GM21423 (cell line): Measurements from ENCODE around the gene DOCK11.
"Not testable (repeated sequence)": the region's sequence is repeated elsewhere in the genome, so short reads cannot be mapped to it uniquely, and the experiment has no call there.

Source experiments
- ATAC-seq: cut with Tn5 transposase; IDR thresholded peaks from one replicate; pipeline ENCODE4 v1.9.1; 2021; ENCODE audit warnings: mild to moderate bottlenecking, moderate library complexity; ENCODE audit not compliant: unreplicated experiment

Gene DOCK11

DNA sequence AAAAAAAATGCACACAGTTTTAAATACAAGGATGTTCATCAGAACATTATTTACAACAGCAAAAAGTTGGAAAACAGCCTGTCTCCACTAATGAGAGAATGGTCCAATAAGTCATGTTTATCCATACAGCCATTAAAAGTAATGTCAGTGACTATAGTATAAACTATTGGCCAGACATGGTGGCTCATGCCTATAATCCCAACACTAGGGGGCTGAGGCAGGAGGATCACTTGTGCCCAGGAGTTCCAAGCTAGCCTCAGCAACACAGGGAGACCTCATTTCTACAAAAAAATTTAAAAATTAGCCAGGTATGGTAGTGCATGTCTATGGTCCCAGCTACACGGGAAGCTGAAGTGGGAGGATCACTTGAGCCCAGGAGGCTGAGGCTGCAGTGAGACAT lies 183.7 kb downstream of the DOCK11 start:
- ATAC-seq, result no peak

DNA sequence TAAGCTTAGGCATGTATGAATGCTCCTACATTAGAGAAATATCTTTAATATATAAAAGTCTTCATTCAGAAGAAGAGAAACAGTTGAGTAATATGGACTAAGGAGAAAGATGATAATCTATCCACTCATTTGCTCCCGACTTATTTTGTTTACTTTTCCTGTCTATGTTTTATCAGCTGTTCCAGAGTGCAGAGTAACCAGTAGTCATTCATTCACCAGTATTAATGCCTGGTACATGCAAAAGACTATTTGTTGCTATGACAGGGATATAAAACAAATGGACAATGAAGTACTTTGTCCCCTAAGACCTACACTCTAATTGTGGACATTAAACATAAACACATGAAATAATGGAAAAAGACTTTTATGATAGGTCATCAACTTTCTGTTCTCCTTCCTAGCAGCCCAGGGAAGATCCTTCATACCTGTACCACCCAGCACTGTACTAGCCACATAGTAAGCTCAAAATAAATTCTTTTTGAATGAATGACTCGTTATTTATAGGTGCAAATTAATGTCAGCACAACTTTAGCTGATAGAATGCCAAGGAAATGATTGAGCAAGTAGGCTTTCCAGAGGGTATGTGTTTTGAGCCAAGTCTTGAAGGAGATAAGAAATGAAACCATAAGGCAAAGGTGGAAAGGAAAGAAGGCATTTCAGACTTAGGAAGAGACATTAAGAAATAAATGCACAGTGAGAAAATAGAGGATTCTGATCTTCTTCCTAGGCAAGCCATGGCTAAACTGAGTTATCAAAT lies 186.8 kb downstream of the DOCK11 start:
- no peak for ATAC-seq

DNA sequence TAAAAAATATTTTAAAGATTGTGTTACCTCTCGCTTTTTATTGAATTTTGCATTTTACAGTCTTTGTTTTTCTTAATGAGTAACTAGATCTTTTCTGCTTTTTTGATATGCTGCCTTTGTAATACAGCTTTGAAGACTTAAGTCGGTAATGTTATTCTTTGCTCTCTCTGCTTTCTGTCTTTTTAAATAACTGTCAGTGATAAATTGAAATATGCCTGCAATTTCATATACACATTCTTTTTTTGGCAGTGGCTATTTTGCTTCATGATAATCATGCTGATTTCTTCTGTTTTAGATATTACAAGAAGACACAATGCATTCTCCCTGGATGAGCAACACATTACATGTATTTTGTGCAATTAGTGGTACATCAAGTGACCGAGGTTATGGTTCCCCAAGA lies 189.8 kb downstream of the DOCK11 start:
- ATAC-seq, result no peak

DNA sequence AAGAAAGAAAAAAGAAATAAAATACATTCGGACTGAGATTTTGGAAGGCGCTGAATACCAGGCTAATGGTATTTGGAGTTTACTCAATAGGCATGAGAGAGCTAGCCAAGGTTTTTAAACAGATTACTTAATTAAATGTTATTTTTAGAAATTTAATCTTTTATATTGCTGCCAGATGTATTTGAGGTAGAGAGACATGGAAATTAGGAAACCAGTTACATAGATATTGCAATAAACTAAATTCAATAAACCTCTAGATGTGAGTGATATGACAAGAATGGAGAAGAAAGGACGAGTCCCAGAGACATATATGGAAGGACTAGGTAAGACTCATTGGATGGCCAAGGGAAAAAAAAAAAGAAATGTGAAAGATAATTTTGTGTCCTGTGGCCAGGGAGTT lies 193.3 kb downstream of the DOCK11 start:
- ATAC-seq, result no peak

DNA sequence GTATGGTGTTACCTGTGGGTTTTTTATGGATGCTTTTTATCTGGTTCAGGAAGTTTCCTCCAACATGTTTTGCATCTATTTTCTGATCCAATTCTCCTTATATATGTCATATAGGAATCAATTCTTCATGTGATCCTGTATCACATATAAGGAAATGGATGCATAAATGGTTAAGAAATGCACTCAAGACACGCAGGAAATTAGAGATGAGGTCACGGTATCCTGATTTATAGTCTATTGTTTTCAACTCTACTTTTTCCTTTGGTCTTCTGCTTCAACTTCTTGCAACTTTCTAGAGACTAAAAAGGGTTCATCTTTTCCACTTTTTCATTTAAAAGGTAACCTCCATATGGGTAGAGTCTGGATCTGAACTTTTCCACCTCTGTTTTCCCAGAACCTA lies 198.2 kb downstream of the DOCK11 start:
- no peak for ATAC-seq

DNA sequence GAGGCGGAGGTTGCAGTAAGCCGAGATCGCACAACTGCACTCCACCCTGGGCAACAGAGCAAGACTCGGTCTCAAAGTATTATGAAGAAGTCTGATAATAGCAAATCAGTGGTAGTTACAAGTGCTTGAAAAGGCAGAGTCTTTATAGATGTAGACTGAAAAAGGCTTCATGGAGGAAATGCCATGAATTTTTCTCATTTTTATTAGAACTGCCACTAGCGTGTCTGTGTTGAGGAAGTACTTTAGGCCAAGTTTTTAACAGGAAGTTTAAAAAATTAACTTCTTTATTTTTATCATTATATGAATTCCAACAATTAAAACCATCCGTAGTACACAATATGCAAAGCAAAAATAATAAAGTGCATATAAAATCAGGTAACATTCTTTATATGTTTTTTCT lies 199.0 kb downstream of the DOCK11 start:
- ATAC-seq, result no peak

DNA sequence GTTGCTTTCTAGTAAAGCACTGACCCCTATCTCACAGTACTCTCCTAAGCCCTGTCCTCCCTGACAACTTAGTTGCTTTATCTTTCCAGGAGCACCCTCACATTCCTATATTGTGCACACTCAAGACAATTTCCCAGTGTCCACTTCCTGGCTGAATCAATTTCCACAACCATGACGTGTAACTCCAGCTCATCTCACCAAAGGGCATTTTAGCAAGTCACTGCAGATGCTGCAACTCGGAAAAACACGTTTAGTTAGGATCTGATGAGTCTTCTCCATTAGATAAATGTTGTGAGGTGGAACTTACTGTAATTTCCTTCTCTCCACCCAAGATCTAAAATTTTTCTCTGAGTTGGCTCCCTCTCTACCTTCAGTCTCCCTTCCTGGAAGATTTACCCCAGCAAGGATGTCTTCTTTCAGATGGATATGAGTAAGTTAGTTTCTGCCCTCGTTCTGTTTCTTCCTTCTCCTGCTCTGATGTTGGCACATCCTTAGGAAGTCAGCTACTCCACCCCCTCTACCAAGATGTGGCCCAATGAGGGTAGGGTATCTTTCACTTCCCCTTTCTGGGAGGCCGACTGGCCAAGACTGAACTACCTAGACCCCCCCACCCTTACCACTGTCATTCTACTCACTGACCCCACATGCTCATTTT lies 203.0 kb downstream of the DOCK11 start:
- ATAC-seq, result peak; percentile 67

DNA sequence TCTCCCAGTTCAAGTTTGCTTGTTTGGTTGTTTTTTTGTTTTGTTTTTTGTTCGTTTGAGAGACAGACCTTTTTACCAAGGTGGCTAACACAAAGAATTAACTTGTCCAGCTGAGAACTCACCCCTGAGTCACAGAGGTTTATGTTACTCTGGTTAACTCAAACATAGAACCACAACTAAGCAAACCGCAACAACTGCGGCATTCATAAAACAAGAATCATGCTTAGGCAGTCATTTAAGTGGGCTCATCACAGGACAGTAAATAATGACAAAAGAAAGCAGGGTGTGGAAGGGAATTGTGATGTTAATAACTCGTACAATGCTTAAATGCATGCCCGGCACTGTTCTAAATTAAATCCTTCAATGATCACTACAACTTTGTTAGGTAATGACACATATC lies 207.1 kb downstream of the DOCK11 start:
- no peak for ATAC-seq

DNA sequence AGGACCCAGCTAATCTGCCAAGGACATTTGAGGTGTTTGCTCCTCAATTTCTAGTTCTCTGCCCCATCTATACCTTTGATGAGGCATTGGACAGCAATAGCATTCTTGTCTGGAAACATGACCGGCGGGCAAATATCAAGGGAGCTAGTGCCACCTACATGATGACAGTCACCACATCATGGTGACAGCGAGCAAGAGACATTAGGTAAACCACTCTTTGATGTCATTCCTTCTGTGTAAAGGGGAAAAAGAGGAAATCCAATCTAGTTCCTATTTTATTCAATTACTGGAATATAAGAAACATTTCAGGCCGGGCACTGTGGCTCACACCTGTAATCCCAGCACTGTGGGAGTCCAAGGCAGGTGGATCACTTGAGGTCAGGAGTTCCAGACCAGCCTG lies 211.1 kb downstream of the DOCK11 start:
- no peak for ATAC-seq

DNA sequence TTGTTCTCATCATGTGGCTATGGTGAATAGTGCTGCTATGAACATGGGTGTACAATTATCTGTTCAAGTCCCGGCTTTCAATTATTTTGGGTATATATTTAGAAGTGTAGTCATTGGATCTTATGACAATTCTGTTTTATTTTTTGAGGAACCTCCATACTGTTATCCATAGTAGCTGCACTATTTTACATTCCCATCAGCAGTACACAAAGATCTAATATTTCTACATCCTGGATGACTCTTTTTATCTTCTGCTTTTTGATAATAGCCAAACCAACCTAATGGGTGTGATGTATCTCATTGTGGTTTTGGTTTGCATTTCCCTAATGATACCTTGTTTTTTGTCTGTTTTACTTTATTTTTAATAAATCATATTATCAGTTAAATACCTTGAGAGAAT lies 218.9 kb downstream of the DOCK11 start:
- ATAC-seq, result no peak

DNA sequence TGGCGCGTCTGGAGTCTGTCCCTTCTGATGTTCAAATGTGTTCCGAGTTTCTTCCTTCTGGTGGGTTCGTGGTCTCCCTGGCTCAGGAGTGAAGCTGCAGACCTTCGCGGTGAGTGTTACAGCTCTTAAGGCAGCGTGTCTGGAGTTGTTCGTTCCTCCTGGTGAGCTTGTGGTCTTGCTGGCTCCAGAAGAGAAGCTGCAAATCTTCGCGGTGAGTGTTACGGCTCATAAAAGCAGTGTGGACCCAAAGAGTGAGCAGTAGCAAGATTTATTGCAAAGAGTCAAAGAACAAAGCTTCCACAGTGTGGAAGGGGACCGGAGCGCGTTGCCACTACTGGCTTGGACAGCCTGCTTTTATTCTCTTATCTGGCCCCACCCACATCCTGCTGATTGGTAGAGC lies 220.3 kb downstream of the DOCK11 start:
- not testable (repeated sequence) for ATAC-seq

DNA sequence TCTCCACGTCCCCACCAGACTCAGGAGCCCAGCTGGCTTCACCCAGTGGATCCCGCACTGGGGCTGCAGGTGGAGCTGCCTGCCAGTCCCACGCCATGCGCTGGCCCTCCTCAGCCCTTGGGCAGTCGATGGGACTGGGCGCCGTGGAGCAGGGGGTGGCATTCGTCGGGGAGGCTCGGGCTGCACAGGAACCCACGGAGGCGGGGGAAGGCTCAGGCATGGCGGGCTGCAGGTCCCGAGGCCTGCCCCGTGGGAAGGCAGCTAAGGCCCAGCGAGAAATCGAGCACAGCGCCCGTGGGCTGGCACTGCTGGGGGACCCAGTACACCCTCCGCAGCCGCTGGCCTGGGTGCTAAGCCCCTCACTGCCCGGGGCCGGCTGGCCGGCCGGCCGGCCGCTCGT lies 221.2 kb downstream of the DOCK11 start:
- ATAC-seq, result not testable (repeated sequence)

DNA sequence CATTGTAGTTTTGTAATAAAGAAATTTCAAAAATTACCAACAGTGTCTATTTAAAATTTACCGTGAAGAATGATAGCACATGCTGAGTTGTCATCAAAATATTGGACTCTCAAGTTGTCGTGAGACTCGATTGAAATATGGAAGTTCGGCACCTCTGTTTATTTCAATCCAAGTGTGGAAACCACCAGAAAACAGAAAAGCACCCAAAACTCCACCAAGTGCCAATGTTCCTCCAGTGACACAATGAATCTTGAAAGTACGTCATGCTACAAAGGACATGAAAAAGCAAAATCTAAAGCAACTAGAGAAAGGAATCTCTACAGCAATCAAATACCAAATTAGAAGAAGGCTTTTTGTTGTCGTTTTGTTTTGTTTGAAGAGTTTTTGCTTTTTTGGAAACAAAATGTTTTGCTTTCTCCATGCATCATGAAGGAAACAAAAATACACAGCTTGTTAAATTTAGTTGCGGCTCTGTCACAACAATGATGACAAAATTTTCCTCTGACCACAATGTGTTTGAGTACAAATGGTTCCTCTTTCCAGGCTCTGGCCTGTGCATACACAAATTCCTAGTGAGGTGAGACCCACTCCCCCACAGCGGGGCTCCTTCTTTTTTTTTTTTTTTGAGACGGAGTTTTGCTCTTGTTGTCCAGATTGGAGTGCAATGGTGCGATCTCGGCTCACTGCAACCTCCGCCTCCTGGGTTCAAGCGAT lies 222.2 kb downstream of the DOCK11 start:
- no peak for ATAC-seq

DNA sequence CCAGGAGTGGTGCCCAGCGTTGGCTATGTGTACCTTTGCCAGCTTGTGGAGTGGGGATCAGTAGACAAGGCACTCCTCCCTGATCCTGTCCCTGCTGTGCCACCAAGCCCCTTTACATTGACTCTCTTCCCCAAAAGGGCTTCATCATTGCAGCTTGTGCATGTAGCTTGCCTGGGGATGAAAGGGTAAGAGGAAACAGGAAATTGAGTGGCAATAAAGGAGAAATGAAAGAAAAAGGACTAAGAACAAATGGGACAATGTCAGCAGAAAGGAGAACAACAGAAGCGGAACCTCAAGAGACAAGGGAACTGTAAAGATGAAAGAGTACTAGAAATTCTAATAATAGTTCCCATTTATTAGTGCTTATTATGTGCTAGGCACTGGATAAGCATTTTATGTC lies 223.1 kb downstream of the DOCK11 start:
- ATAC-seq, result no peak

DNA sequence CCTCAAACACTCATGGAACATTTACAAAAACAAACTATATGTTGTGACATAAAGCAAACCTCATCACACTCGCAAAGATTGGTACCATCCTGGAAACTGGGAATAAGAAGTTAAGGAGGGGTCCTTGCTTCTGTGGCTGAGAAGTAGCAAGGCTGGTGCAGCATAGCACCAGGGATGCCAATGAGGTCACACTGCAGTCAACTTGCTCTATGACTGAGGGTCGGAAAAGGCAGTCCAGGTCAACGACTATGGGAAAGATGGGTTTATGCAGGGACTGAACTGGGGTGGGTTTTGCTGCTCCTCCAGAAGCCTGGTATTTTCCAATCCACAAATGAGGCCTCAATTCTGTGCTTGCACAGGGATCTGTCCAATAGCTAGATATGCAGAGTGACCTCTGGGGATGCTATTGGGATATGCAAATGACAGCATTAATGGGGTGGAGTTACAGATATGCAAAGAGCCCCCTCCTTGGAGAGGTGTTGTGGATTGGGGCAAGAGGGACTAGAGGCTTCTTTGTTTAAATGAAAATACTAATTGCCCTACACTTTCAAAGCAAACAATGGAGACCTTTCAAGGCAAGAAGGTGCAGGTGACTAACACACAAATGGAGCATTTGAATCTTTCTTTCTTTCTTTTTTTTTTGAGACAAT lies 224.6 kb downstream of the DOCK11 start:
- no peak for ATAC-seq

DNA sequence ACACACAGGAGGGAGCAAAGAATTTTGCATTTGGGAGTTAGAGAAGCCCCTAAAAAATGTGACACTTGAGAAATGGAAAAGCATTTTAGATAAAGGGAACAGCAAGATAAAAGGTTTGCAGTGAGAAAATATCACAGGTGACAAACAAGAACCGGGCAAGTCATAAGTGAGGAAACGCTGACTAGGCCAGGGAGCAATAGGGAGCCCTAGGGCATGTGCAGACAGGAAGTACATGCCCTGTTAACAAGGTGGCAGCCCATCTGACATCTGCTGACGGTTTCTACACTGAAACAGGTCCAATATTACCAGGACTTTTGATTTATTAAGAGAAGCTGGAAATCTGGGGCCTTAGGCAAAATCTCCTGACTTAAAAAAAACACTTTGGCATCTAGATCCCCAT lies 227.8 kb downstream of the DOCK11 start:
- no peak for ATAC-seq

DNA sequence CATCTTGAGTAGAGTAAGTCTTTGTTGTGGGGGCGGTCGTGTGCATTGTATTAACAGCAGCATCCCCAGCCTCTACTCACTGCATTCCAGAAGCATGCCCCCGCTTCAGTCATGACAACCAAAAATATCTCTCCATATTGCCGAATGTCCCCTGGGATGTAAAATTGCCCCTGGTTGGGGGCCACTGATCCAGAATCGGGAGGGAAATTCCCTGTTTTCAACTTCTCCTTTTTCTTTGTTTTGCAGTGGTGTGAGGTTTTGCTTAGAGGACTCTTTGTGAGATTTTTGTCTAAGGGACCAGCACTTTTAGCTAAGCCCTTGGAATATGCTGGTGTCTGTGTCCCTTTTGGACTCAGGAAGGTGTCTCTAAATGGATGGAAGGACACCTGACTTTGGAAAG lies 228.8 kb downstream of the DOCK11 start:
- no peak for ATAC-seq

DNA sequence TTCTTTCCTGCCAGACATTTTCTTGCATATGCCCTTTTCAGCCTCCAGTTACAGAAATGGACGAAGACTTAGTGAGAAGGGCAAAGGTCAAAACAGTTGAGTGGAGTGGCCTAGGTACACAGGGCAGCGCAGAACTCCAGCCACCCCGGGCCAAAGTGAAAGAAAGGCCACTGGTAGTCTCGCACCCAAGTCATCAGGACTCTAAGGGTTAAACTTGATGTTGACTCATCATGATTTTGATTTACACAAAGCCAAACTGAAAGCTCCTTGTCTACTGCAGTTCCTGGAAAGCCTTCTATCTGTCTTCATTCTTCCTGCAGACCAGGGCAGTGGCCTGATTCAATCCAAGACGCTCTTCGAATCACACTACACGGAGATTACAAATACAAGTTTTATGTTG lies 229.2 kb downstream of the DOCK11 start:
- no peak for ATAC-seq

DNA sequence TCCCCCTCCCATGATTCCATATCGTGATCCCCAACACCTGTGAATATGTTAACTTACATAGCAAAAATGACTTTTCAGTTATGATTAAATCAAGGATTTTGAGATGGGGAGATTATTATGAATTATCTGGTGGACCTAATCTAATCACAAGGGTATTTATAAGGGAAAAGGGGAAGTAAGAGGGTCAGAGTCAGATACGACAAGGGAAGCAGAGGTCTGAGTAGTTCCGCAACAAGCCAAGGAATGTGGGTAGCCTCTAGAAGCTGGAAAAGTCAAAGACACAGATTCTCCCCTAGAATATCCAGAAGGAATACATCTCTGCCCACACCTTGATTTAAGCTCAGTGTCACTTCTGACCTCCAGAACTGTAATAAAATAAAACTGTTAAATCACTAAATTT lies 230.8 kb downstream of the DOCK11 start:
- ATAC-seq, result no peak

DNA sequence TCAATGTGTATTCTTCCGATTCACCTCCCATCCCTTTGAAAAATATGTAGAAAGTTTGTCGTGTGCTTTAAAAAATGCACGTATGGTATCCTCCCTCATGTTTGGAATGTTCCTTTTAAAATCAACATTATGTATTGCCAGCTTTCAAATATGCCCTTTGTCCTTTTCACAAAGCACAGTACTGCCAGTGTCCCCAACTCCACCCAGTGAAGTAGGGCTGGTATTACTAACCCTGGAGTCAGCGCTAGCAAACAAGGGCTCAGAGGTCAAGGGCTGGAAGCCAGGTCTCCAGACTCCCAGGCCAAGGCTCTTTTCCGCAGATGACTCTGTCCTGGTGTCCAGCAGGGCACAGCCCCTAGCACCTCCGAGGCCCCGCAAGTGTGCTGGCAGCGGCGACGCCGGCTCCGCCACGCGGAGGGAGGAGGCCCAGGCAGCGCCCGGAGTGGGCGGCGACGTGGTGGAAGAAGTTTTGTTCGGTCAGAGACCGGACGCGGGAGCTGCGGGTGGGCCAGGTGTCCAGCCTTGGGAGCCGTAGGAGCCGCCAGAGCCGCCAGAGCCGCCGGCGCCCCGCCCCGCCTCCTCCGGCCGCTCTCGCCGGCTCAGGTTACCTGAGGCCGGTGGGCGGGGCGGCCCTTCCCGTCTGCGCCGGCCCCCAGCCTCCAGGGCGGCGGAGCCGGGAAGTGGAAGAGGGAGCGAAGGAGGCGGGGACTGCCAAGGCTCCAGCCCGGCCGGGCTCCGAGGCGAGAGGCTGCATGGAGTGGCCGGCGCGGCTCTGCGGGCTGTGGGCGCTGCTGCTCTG lies 231.5 kb downstream of the DOCK11 start, which contains the start of gene IL13RA1:
TSS of gene IL13RA1 (plus strand) at position 720 of the 799 bp plus-strand sequence. CDS start at position 753, 33 bp downstream.
- ATAC-seq, result peak; percentile 60
